ENCODE results near the gene KREMEN1. TPM values are rescaled to one million over a fixed set of nuclear protein-coding genes. Genes with fewer than 3 reads are reported as not detected.
"Not testable (repeated sequence)": the region's sequence is repeated elsewhere in the genome, so short reads cannot be mapped to it uniquely, and the experiment has no call there.

KREMEN1 gene
- polyA plus RNA-seq, 1 of the 3 experiments (the other 2 are of a cell fraction), result 10.0 TPM

GRCh38 chr22:29039148-29039547 lies 33.7 kb upstream of the KREMEN1 start (continued):
- no peak for TF ChIP-seq GATA2 (CRISPR knock-in tag; IDR thresholded peaks at IDR 0.05)

- 96% methylated on average over 4 of the region's 4 CpGs for whole genome bisulfite sequencing (ENCODE audit: low lambda C conversion rate)
- Histone ChIP-seq H3F3A (replicated peaks; ENCODE audit: insufficient read depth) (peaks cover 22% of the 10 kb centered on the region), H3K4me1 (ENCODE audit: control insufficient read depth in 1 of 2, insufficient read depth in 2 of 2, low read depth in 1 of 2, low read length in 1 of 2) (peaks cover 2 to 21% of the 10 kb centered on the region in 2 experiments; a peak in 3 of 4 replicates)
- H2AFZ ChIP-seq (ENCODE audit: low read depth); H3K4me2 ChIP-seq; H3K4me3 ChIP-seq (ENCODE audit: low read depth in 2 of 2, low read length in 1 of 2); H3K9ac ChIP-seq; H3K36me3 ChIP-seq (replicated peaks in 1 of 2; ENCODE audit: control insufficient read depth in 1 of 2, insufficient read depth in 2 of 2, low read length in 1 of 2); H3K9me2 ChIP-seq; H3K27me3 ChIP-seq (ENCODE audit: insufficient read depth); H4K20me1 ChIP-seq (ENCODE audit: insufficient read depth); H3K27ac ChIP-seq (ENCODE audit: low read depth in 2 of 2, low read length in 1 of 2); DNase-seq; H3K79me2 ChIP-seq (ENCODE audit: insufficient read depth); H3K9me3 ChIP-seq: not testable (repeated sequence)
- ChIA-PET CTCF (interaction anchor here (0.8 to 6.5 kb wide), 19 partner anchors 10 to 439 kb away, joined by 3 to 100 read pairs (median 12); no protein-coding TSS in a partner anchor), POLR2A (interaction anchor here (0.7 kb wide), 1 partner anchor 364 kb away, joined by 4 read pairs; no protein-coding TSS in a partner anchor)
Observed at GRCh38 chr22:29039684-29040083, 33.2 kb upstream of the KREMEN1 start.

- TF ChIP-seq NRF1 (IDR thresholded peaks at IDR 0.05; ENCODE audit: low read depth, low read length) (peak; percentile 31; the same call in 1 of the 2 replicates), SMC3 (IDR thresholded peaks at IDR 0.05; ENCODE audit: low read depth, low read length) (peak; percentile 90), USF2 (IDR thresholded peaks at IDR 0.05; ENCODE audit: borderline replicate concordance, low read depth, low read length) (no peak), CHD2 (IDR thresholded peaks at IDR 0.05; ENCODE audit: low read length, partially characterized antibody) (peak; percentile 14), TCF12 (IDR thresholded peaks at IDR 0.05) (no peak), NFIC (IDR thresholded peaks at IDR 0.05; ENCODE audit: borderline replicate concordance) (peak; percentile 75), RAD21 (IDR thresholded peaks at IDR 0.05; ENCODE audit: low read length) (peak; percentile 97), RFX5 (IDR thresholded peaks at IDR 0.05; ENCODE audit: low read length) (0 out of 2 replicates have a peak, but pooled peaks have one; percentile 29), EZH2phosphoT487 (IDR thresholded peaks at IDR 0.05; ENCODE audit: borderline replicate concordance, low read depth) (no peak), FOSL2 (IDR thresholded peaks at IDR 0.05; ENCODE audit: borderline replicate concordance, low read depth) (no peak), CTCF (IDR thresholded peaks at IDR 0.05) (peak; percentile 98), RCOR1 (IDR thresholded peaks at IDR 0.05; ENCODE audit: low read length) (no peak)
- peaks cover 31% of the 10 kb centered on the region for H3F3A ChIP-seq (replicated peaks; ENCODE audit: insufficient read depth)
- peaks cover 2 to 28% of the 10 kb centered on the region in 2 experiments; a peak in 3 of 4 replicates for H3K4me1 ChIP-seq (ENCODE audit: control insufficient read depth in 1 of 2, insufficient read depth in 2 of 2, low read depth in 1 of 2, low read length in 1 of 2)
- H3K9me2 ChIP-seq, result no peaks in the 10 kb centered on the region
- H3K27ac ChIP-seq (ENCODE audit: low read depth in 2 of 2, low read length in 1 of 2), result peak overlapping the region in 1 of 2 experiments; percentile 80; a peak in 2 of 4 replicates
- H3K9me3 ChIP-seq, result no peaks in the 10 kb centered on the region
- ChIA-PET CTCF (interaction anchor here (0.6 to 6.5 kb wide), 67 partner anchors 8 to 440 kb away, joined by 3 to 100 read pairs (median 4); partner anchors contain the start of genes C22orf31, XBP1 and ZNRF3), POLR2A (interaction anchor here (0.6 to 1.0 kb wide), 2 partner anchors 240 to 248 kb away, joined by 3 read pairs; partner anchors contain the start of gene XBP1)
- 0 out of 2 replicates have a peak, but pooled peaks cover 3% of the 10 kb centered on the region for H3K79me2 ChIP-seq (ENCODE audit: insufficient read depth)
- no peaks in the 10 kb centered on the region for H4K20me1 ChIP-seq (ENCODE audit: insufficient read depth)
- H2AFZ ChIP-seq (ENCODE audit: low read depth), result no peak overlapping the region
- H3K9ac ChIP-seq, result peak overlapping the region; percentile 46
- no peak overlapping the region; a peak in 1 of 4 replicates for H3K4me3 ChIP-seq (ENCODE audit: low read depth in 2 of 2, low read length in 1 of 2)
- no peaks in the 10 kb centered on the region for H3K36me3 ChIP-seq (replicated peaks in 1 of 2; ENCODE audit: control insufficient read depth in 1 of 2, insufficient read depth in 2 of 2, low read length in 1 of 2)
- peak overlapping the region; percentile 47 for H3K4me2 ChIP-seq
- DNase-seq, result peak; percentile 73
- 43% methylated on average over 9 of the region's 9 CpGs for WGBS (ENCODE audit: low lambda C conversion rate)
- no peaks in the 10 kb centered on the region for H3K27me3 ChIP-seq (ENCODE audit: insufficient read depth)
Observed at GRCh38 chr22:29040385-29041275, 32.2 kb upstream of the KREMEN1 start.
